Fibroblast of skin of back (primary cell): Measurements from ENCODE around the gene TLE5. TPM values are rescaled to one million over a fixed set of nuclear protein-coding genes. Genes with fewer than 3 reads are reported as not detected.

Source experiments
- DNase-seq: peaks from one replicate; pipeline ENCODE4 v3.0.0-alpha.2; 2013
- polyA plus RNA-seq, 2 experiments: library from polyadenylated mRNA; unstranded; fragments of 120-200 nt; gene quantifications; one replicate each; pipeline ENCODE4 v1.2.1, GENCODE V29; 2013; ENCODE audit not compliant: insufficient read length in 2 of 2

TLE5 gene, protein sequence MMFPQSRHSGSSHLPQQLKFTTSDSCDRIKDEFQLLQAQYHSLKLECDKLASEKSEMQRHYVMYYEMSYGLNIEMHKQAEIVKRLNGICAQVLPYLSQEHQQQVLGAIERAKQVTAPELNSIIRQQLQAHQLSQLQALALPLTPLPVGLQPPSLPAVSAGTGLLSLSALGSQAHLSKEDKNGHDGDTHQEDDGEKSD
- 699 TPM for polyA plus RNA-seq (2013, experiment 1 of 2; ENCODE audit: insufficient read length)
- polyA plus RNA-seq (2013, experiment 2 of 2; ENCODE audit: insufficient read length) = 698 TPM

DNA sequence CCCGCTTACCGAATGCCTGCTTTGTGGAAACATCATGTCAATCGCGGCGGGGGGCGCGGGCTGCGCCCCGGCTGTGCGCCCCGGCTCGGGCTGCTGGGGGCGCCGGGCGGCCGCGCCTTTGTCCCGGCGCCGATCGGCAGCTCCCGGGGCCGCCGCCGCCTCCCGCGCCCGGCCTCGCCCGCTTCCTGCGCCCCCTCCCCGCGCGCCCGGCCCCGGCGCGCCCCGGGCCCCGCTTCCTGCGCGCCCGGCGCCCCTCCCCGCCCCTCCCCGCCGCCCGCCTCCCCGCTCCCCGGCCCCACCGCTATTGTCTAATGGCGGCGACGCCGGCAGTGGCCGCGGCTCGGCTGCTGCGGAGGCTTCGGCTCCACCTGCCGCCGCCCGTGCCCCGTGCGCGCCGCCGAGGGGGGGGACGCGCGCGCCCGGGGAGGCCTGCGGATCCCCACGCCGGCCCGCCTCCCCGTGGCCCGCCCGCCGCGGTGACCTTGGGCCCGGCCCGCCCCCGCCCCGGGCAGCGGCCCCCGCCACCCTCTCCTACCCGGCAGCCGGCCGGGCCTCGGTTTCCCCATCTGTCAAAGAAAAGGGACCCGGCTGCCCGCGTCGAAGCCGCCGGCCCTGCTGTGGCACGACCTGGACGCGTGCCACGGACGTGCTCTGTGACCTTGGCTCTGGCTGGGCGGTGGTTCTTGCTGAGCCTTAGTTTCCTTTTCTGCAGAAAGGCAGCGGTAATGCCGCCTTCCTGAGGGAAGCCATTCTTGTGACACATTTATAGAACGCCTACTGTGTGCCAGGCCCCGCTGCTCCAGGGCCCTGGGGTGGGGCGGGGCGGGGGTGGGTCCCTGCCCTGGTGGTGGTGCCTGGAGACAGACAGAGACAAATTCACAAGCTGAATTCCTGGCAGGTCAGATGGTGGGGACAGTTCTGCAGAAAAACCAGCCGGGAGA, at the start of gene TLE5:
TLE5 (minus strand) TSS at position 331 of the 941 bp plus-strand sequence; CDS start at position 36, 295 bp downstream.
- DNase-seq = peak; percentile 55

DNA sequence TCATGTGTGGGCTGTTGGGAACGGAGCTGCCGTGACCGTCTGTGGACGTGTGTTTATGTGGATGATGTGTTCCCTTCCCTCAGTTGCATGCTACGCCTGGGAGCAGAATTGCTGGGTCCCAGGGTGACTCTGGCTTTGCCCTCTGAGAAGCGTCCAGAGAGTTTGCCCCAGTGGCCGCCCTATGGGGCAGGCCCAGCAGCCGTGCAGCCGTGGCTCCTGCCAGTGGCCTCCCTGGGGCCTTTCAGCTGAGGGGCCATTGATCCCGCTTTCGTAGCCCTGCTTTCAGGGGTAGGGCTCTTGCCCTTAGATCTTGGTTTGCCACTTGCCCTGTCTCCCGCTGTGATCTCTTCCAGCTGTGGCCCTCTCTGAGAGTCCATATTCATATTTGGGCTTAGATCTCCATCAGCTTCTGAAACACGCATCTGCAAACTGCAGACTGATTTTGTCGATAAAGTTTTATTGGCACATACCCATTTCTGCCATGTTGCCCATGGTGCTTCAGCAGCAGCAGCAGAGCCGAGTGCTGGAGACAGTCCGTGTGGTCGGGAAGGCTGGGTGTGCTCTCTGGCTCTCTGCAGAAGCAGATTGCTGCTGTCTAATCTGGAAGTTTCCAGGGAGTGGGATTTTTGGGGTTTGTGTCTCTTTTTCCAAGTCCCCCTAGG, 49.4 kb upstream of the TLE5 start:
- no peak for DNase-seq

DNA sequence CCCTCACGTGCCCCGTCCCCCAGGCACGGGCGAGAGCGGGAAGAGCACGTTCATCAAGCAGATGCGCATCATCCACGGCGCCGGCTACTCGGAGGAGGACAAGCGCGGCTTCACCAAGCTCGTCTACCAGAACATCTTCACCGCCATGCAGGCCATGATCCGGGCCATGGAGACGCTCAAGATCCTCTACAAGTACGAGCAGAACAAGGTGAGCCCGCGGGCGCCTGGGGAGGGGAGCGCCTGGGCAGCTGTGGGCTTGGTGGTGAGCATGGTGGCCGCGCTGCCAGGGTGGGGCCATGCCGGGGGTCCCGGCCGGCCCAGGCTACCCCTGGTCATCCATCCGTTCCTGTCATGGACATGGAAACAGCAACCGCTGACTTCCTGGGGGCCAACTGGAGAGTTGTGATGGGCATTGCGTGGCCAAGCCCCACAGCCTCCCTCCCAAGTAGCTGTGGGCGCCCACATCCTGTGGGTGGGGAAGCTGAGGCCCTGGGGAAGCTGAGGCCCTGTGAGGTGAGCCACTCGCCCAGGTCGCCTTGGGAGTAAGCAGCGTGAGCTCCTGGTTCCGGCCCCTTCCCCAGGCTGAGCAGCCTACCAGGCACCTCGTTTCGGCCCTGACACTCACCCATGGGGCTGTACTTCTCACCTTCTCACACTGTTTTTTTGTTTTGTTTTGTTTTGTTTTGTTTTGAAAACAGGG, 48.0 kb upstream of the TLE5 start:
- DNase-seq = no peak

DNA sequence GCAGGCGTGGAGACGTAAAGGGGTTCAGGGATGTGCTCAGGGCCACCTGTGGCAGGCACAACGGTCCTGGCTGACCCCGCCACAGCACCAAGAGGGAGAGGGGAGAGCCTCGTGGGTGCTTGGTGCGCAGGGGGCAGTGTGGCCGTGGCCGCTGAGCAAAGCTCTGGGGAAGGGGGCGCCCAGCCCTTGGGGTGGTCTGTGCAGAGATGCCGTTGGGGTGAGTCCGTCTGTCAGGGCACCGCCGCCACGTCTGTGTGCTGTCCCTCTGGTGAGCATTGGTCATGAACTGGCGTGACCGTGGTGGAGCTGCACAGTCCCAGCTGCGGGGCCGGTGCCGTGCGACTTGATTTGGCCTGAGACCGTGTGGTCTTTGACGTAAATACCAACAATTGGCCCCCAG, 47.2 kb upstream of the TLE5 start:
- DNase-seq = no peak

DNA sequence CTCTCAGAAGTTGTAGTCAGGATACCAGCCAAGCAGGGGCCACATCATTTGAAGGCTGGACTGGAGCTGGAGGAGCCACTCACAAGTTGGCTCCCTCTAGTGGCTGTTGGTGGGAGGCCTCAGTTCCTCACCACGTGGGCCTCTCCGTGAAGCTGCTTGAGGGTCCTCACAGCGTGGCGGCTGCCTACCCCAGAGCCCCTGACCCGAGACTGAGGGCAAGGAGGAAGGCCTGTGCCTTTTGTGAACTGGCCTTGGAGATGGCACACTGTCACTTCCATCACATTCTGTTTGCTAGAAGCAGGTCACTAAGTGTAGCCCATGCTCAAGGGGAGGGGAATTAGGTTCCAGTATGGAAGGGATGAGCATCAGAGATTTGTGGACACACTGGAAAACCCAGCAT, 46.5 kb upstream of the TLE5 start:
- peak; percentile 53 for DNase-seq

DNA sequence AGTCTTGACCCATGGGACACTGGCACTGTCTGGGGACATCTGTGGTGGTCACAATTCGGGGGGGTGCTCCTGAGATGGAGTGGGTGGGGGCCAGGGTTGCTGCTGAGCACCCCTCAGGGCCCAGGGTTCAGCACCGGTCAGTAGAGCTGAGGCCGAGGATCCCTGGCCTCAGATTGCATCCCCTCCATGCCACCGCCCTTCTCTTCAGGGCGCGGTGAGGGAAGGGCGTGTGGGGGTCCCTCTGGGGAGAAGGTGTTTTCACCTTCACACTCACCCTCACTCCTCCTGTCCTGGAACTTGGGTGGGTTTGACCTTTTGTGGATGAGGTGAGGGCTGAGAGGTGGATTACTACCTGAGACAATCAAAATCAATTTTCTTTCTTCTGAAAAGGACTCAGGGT, 45.4 kb upstream of the TLE5 start:
- no peak for DNase-seq

DNA sequence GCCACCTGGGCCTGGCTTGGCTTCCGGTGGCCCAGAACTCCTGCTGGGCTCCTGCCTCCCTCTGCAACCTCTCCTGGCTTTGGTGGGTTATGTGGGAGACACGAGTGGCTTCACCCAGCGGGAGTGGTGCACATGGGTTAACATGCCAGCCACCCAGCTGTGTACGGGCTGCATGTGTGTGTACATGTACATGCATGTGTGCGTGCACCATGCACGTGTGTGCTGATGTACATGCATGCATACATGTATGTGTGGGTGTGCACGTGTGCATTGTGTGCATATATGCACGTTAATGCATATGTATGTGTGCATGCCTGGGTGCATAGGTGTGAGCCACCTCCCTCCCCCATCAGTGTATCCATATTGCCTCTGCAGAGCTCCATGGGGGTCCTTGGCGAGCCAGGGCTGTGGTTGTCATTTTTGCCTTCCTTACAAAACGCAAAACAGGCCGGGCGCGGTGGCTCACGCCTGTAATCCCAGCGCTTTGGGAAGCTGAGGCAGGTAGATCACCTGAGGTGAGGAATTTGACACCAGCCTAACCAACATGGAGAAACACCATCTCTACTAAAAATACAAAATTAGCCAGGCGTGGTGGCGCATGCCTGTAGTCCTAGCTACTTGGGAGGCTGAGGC, 44.3 kb upstream of the TLE5 start:
- DNase-seq = no peak

DNA sequence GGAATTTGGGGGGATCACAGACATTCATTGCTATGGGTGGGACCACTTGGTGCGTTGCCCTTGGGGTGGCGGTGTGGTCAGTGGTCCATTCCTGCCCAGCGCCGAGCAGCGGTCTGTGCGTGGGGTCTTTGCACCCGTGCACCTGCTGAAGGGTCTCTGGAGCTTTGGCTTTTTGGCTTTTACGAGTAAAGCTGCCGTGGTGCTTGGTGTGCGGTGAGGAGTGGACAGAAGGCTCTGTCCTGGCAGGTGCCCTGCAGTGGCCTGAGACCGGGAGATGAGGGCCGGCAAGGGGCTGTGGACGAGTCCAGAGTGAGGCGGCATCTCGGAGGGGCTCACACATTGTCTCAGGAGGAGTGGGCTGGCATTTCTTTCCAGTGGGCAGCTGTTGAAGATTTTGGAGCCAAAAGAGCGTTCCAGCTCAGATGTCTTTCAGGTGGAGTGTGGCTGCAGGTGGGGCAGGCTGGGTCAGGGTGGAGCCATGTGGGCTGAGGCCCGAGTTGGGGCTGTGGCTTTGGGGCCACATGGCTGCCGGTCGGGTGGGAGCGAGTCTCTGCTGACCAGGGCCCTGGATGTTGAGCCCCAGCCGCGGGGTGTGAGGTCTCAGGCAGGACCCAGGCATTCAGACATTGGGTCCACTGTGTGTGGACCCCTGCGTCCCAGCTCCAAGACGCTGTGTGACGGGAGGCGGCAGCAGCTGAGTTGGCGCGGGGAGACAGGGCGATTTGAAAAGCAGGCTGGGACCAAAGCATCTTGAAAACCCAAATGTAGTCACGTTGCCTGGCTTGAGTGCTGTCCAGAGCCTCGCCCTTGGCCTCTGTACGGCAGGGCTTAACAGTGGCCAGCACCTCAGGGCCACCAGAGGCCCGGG, 43.6 kb upstream of the TLE5 start:
- no peak for DNase-seq

DNA sequence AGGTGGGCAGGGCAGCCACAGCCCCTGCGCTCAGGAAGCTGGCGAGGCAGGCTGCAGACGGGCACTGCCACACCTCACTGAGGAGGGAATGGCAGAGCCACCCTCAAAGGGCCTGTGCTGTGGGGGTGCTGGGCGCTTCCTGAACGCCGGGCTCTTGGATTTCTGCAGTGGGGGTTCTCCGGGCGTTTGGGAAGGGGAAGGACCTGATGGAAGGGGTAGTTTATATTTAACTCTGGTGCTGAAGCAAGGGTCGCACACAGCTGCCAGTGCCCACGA, 42.4 kb upstream of the TLE5 start:
- DNase-seq = no peak

DNA sequence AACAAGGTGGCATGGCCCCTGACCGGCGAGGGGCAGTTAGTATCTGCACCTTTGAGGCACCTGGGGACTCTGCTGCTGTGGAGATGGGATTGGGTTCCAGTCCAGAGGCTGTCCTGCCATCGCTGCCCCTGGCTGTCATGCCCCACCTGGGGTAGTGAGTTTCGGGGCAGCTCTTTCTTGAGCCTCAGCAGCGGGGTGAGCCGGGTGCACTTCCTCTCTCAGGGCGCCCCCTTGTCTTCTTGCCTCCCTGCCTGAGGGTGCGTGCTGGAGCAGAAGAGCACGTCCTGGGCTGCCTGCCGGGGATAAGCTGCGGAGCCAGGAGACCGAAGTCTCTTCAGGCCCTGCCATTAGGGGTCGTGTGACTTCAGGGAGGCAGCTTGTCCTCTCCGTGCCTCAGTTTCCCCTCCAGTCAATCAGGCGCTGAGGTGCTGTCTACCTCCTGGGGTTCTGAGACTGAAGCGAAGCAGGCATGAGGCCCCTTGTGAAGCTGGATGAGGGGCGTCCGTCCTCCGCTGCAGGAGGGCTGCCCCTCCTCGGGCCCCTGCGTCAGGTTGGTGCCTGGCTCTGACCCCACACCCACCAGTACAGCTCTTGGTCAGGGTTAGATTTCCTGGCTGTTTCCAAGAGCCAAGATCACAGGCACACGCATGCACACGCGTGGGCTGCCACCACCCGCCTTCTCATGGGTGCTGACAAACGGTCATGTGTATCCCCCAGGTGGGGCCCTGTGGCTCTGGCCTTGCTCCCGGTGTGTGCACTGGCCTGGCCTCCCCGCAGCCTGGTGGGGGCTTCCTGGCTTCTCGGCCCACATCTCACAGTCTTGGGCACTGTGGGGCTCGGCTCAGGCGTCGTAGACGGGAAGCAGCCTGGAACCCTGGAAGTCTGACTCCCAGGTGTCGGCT, 40.2 kb upstream of the TLE5 start:
- no peak for DNase-seq

DNA sequence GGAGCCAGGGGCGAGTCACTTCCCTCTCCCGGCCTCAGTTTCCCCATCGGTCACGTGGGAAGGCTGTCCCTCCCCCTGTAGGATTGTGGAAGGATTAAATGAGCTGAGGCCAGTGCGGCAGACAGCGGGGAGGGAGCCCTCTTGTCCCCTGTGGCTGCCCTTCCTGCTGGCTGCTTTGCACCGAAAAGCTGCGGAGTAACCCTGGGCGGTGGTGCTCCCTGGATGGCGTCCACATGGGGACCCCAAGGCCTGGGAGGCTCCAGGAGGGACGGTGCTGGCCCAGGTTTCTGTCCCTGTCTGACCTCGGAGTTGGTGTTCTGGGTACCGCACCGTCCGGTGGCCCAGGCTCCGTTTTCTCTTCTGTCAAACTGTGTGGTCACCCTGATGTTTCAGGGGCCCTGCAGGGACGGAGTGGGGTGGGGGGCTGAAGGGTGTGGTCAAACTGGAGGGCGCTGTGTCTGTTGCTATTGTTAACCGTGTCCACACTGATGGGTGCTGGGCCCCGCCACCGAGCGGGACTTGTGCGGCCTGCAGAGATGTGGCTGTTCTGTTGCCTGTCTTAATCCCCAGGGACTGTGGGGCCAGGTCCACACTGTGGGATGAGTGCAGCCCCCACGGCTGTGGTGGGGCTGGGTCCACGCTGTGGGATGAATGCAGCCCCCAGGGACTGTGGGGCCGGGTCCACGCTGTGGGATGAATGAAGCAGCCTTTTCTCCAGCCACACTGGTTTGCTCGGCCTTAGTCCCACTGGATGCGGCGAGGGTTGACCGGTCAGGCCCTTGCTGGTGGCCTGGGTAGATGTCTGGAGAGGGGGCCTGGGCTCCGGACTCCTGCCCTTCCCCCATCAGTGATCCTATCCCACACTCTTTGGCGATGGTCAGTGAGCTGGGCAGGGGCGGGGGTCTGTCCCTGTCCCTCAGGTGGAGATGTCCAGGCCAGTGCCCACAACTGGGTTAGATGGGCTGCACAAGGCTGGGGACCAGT, 38.7 kb upstream of the TLE5 start:
- no peak for DNase-seq

DNA sequence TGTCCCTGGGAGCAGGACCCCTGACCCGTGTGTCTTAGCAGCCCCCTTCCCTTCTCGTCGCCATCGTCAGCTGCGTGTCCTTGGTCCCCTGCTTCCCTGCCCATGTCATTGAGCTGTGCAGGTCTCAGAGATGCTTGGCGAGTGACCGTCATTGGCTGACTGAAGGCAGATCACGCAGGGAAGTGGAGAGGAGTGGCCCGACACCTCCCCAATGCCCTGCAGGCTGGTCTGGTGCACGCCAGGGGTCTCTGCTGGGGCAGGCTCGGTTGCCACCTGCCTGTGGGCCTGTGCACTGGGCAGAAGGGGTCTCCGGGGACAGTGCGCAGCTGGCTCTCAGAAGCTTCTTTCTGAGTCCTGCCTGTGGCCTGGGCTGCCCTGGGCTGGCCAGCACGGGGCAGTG, 38.0 kb upstream of the TLE5 start:
- no peak for DNase-seq

DNA sequence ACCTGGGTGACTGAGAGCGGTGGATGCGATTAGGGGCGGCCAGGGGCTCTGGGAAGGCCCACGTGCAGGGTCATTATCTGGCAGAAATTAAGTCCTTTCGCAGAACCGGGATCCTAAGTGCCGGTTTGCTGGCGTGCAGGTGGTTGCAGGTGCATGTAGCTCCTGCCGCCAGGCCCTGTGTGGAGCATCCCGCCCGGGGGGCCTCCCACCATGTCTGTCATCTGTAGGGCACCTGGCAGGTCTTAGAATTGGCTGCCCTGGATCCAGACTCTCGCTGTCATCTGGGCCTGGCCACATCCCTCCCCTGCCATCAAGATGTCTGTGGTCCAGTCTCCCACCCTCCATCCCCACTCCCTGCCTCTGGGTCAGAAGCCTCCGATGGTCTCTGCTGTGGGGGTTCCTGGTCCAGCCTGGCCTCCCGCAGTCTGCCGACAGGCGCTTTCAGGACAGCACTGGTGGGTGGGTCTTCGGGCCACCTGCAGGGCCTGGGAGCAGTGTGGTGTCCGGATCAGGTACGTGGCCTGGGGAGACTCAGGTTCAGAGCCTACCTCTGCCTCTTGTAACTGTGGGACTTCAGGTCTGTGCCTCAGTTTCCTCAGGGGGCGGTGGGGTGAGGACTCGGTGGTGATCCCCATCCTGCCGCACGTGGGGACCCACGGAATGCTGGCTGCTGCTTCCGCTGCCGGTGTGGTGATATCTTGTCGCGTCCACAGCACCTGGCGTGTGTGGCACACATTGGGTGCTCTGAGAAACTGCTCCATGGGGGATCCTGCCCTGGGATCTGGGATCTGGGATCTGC, 37.3 kb upstream of the TLE5 start:
- DNase-seq = no peak

DNA sequence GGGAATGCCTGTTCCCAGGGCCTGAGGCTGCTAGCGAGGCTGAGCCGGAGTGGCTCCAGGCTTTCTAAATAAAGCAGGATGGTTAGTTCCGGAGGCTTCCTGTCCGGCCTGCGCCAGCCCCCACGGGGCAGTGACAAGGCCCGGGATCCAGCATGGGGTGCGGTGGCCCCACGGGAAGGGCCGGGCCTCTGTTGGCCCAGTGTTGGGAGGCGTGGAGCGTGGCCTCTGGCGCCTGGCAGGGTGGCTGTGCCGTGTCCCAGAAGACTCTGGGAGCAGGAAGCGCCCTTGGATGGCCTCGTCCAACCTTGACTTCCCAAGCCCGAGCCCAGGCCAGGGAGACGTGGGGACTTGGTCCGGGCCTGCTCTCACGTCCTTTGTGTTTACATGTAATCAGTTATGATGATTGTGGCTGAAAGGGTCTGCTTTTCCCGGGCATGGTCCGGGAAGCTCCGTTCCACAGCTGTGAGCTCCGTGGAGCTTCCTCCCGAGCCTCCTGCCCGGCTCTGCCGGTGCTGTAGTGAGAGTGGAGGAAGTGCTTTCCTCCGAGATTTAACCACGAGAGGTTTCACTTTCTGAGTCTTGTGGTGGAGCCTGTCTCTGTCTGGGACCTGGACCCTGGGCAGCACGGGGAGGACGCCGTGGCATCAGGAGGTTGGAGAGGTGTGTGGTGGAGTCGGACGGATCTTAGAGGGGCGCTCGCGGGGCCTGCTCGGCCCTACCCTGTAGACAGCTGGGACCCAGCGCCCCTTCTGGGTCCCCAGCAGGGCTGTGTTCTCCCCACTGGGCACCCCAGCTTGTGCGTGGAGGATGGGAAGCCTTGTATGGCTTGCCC, 36.4 kb upstream of the TLE5 start:
- DNase-seq = no peak

DNA sequence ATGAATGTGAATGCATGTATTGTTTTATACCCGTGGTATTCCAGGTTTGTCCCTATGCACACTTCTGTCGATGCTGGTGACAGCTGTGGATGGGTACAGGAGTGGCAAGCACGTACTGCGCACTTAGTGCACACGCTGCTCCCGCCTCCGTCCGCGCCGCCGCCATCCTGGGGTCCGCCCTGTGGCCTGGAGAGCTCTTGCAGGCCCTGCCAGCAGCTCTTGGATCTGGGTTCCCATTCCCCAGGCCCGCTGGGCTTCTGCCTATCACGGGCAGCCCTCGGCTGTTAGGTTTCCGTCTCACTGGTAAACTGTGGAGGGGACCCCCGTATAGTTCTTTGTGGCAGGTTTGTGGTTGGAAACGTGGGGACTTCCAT, 35.8 kb upstream of the TLE5 start:
- DNase-seq = no peak

DNA sequence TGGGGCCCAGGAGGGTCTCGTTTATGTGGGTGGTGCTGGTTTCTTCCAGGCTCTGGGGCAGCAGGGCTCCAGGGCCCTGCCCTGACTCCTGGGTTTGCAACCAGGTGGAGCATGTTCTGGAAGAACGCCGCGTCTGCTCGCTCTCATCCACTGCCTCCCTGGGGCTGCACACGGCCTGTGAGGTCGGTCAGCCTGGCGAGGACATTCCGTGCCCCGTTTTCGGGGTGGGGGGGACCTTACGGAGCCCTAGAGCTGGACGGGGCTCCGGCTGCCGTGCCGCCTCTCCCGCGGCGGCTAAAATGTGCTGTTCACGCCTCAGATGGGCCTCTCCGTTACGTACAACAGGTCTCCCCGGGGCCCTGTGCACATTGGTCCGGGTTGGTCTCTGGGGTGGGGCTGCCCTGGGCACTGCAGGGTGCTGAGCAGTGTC, 35.2 kb upstream of the TLE5 start:
- DNase-seq = no peak

DNA sequence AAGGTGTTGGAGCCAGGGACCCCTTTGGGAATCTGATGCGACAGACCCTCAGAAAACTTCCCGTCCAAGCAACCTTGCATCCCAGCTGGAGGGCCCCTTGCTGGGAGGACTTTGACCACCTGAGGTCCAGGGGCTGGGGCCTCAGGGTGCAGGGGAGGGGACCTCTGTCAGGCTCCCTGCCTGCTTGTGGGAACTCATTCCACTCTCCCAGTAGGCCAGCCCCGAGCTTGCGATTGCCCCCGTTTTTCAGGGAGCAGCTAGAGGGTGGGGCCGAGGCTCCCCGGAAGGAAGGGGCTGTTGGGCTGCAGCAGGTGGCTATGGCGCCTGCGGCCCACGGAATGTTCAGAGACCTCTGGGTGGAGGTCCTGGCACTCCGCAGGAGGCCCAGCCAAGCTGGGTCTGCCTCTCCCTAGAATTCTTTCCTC, 34.6 kb upstream of the TLE5 start:
- DNase-seq = no peak
